Activated naive CD4-positive, alpha-beta T cell treated with anti-CD3 and anti-CD28 coated beads for 36 hours (primary cell): ENCODE results near the gene RAPGEF1. TPM values are rescaled to one million over a fixed set of nuclear protein-coding genes. Genes with fewer than 3 reads are reported as not detected.

Experiments used
- CTCF ChIA-PET: fragments of 350-600 bp; sonication (Branson Sonifier 250); formaldehyde crosslinking; loops from one replicate; lab custom pipeline; 2021; ENCODE audit warnings: antibody characterized with exemption; lab: Charles Lee
- DNase-seq: peaks from one replicate; pipeline ENCODE4 v3.0.0-alpha.2; 2020
- H3K27ac Mint-ChIP-seq: one replicate; pipeline ENCODE4 v1.8.0; 2021; ENCODE audit warnings: mild to moderate bottlenecking, mixed read lengths
- H3K27me3 Mint-ChIP-seq: one replicate; pipeline ENCODE4 v1.8.0; 2021; ENCODE audit warnings: low read depth, mixed read lengths
- H3K36me3 Mint-ChIP-seq: one replicate; pipeline ENCODE4 v1.8.0; 2021; ENCODE audit warnings: low read depth, mixed read lengths
- H3K4me1 Mint-ChIP-seq: one replicate; pipeline ENCODE4 v1.8.0; 2021; ENCODE audit warnings: low read depth, mixed read lengths
- H3K4me3 Mint-ChIP-seq: one replicate; pipeline ENCODE4 v1.8.0; 2021; ENCODE audit warnings: mild to moderate bottlenecking, moderate library complexity, mixed read lengths
- H3K9me3 Mint-ChIP-seq: one replicate; pipeline ENCODE4 v1.8.0; 2021; ENCODE audit warnings: mixed read lengths
- intact Hi-C: fragments of 100-400 bp; cut with micrococcal nuclease; formaldehyde crosslinking; loops from one replicate; pipeline ENCODE4 v1.15.1; 2023
- total RNA-seq, 2 experiments: library from RNA; stranded (reverse); gene quantifications; one replicate each; pipeline ENCODE4 v1.2.3, GENCODE V29; 2021

Gene RAPGEF1
- total RNA-seq, 2 experiments from 2014 or later, result 55.9 to 59.9 TPM

DNA sequence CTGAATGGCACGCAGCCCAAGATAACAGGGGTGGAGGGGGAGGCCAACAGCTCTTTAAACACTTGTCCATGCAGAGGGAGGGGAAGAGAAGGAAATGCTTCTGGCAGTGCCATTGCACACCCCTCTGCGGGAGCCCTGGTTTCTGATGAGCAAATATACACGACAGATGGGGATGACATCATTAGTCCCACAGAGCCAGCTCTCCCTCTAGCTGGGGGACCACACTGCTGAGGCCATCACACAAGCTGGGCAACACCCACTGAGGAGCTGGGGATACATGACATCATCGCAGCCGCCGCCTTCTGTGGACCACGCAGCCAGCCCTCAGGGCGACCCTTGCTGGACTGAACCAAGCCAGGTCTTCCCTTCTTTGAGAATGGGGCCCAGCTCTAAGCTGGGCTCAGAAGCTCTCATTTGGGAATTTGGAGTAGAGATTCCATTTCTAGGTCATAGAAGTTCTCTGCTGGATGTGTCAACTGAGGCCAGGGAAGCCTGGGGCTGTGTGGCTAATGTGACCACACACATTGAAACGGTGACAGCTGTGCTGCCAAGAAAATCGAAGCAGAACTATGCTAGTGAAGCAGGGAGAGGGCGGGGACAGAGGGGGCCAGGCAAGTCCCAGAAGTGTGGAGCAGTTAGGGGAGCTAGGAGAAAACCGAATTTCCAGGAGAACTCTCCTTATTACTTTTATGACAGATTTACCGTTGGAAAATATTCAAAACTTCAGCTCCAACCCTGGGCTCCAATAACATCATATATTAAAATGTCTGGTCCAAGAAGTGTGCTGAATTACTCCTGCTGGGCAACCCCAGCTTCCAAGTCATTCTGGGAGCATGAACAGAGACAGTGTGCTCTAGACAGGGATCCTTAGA is 115.0 kb downstream of the RAPGEF1 start:
- Mint-ChIP-seq H3K36me3 (peaks cover 13% of the 10 kb centered on the region), H3K4me3 (no peak overlapping the region), H3K9me3 (no peaks in the 10 kb centered on the region), H3K27ac (no peak overlapping the region), H3K27me3 (no peaks in the 10 kb centered on the region), H3K4me1 (peaks cover 6% of the 10 kb centered on the region)
- intact Hi-C loops, result no loop called here
- no peak for DNase-seq
- CTCF ChIA-PET, result interaction anchor here (0.8 to 1.3 kb wide), 3 partner anchors 33 to 616 kb away, joined by 3 read pairs; no protein-coding TSS in a partner anchor

DNA sequence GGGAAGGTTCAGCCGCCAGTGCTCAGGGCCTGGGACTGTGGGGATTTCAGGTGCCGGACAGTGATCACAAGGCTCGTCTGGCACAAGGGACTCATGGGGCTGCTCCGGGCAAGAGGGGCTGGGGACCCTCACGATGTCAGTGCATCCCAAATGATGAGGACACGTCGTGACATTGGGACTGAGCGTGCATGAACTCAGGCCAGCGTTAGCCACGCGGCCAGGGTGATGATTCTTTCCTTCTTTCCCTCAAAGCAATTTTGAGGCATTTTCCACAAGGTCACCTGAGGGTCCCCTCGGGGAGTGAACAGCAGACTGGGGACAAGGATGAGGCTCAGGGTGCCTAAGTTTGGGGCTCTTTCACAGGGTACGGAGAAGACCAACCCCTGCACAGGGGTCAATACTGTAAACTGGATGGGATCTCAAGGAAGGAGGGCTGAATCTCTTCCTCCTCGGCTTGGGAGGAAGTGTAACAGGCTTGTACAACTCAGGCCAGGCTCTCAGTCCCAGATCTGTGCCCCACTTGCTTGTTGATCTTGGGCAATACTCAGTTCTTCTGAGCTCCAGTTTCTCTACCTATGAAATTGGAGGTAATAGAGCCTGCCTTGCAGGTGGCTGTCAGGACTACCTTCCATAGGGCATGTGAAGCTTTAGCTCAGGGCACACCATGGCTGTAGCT is 116.1 kb downstream of the RAPGEF1 start:
- H3K36me3 Mint-ChIP-seq, result peaks cover 16% of the 10 kb centered on the region
- no peak overlapping the region for H3K27ac Mint-ChIP-seq
- intact Hi-C loops, result no loop called here
- H3K4me1 Mint-ChIP-seq, result peaks cover 6% of the 10 kb centered on the region
- H3K27me3 Mint-ChIP-seq, result no peaks in the 10 kb centered on the region
- CTCF ChIA-PET, result no interaction called here
- DNase-seq, result no peak
- H3K4me3 Mint-ChIP-seq, result no peak overlapping the region
- H3K9me3 Mint-ChIP-seq, result no peaks in the 10 kb centered on the region

DNA sequence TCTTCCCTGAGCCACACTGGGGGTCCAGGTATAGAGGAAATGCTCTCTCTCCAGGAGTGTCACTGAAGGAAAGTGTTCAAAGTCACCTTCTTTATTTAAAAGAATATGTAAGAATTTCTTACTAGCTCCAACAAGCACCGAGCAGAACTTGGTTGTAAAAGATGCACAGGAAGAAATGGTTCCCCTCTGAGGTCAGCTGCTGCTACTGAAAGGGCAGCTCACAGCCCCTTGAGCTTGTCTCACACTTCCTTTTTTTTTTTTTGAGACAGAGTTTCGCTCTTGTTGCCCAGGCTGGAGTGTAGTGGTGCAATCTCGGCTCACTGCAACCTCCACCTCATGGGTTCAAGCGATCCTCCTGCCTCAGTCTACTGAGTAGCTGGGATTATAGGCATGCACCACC is 117.4 kb downstream of the RAPGEF1 start:
- Mint-ChIP-seq H3K4me1 (peaks cover 3% of the 10 kb centered on the region), H3K27me3 (no peaks in the 10 kb centered on the region), H3K36me3 (peaks cover 17% of the 10 kb centered on the region), H3K9me3 (no peaks in the 10 kb centered on the region), H3K27ac (no peak overlapping the region), H3K4me3 (no peak overlapping the region)
- intact Hi-C loops, result no loop called here
- CTCF ChIA-PET, result interaction anchor here (1.3 kb wide), 1 partner anchor 12 kb away, joined by 4 read pairs; no protein-coding TSS in a partner anchor
- no peak for DNase-seq

DNA sequence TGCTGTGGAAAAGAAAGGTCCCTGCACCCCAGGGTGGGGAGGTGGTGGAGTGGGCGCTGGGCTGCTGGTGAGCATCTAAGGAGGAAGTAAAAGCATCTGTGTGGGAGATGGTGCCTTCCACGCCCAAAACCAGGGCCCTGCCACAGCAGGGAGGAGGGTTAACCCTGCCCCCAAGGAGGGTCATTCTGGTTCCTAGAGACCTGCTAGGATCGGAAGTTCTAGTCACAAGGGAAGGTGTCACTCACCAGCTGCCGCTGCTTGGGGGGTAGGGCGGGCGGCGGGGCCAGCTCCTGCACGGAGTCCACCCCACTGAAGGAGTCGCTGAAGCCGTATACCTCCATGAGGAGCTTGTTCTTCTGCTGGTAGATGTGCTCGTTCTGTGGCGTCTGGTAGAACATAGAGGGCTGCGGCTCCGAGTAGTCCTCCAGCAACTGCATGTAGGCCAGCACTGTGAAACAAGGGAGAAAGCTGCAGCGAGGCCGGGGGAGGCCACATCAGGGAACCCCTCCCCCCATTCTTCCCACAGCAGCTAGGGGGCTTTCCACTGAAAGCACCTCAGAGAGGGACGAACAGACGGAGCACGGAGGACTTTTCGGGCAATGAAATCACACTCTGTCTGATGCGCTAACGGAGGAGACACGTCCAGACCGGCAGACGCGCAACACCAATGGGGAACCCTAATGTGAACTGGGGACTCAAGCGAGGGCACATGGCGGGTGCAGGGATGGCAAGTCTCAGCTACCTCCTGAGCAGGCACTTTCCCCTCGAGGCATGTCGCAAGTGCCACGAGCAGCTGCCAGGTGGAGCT is 118.1 kb downstream of the RAPGEF1 start:
- no peaks in the 10 kb centered on the region for H3K27me3 Mint-ChIP-seq
- no peaks in the 10 kb centered on the region for H3K4me1 Mint-ChIP-seq
- H3K36me3 Mint-ChIP-seq, result peaks cover 17% of the 10 kb centered on the region
- no peak for DNase-seq
- intact Hi-C loops, result no loop called here
- H3K4me3 Mint-ChIP-seq, result no peak overlapping the region
- CTCF ChIA-PET, result interaction anchor here (1.3 kb wide), 1 partner anchor 11 kb away, joined by 4 read pairs; no protein-coding TSS in a partner anchor
- no peaks in the 10 kb centered on the region for H3K9me3 Mint-ChIP-seq
- H3K27ac Mint-ChIP-seq, result no peak overlapping the region

DNA sequence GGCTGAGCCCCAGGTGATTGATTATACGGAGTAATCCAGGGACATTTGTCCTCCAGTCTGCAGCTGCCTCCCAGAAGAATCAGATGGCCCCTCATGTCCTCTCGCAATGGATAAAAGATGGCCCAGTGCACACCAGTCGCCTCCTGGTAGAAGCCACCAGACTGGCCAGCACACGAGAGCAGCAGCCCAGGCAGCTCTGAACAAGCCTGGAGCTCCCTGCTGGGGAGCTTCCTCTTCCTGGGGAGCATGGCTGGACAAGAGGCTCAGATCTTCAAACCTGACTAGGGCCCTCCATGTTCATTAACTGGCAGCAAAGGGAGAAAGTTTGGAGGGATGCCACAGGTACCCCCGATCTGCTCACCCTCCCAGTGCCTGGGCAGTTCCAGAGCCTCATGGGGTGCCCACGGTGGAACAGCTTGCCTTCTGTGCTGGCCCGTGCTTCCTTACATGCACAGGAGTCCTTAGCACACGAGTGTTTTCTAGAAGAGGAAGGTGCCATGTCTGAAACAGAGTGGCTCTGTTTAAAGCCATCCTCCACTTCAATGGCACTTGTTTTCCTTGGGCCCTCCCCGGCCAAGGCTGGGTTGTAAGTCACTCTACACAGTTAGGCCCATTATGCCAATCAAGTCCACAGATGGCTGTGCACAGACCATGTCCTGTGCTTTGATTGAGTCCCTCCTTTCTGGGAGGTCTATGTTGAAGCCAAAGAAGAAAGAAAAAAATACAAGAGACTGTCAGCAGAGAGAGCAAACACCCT is 118.9 kb downstream of the RAPGEF1 start:
- Mint-ChIP-seq H3K36me3 (peaks cover 21% of the 10 kb centered on the region), H3K4me3 (no peak overlapping the region), H3K27ac (no peak overlapping the region), H3K9me3 (no peaks in the 10 kb centered on the region), H3K4me1 (no peaks in the 10 kb centered on the region), H3K27me3 (no peaks in the 10 kb centered on the region)
- intact Hi-C loops, result no loop called here
- CTCF ChIA-PET, result no interaction called here
- DNase-seq, result no peak

DNA sequence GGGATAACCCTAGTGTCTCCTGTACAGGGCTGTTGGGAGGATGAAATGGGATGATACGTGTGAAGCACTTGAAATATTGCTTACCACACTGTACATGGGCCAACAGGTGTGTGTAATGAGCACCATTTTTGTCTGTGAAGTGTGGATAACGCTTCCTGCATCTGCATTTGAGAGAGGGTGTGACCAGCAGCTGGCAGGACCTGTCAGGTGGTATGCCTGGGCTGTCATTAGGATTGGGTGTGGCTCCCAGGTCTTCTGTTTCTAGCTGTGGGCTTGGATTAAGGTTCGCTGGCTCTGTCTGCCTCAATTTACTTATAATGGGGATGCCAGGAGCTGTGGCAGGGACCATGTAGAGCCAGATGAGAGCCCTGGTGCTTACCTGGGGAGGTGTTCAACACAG is 120.2 kb downstream of the RAPGEF1 start:
- Mint-ChIP-seq H3K9me3 (no peaks in the 10 kb centered on the region), H3K36me3 (peaks cover 20% of the 10 kb centered on the region), H3K4me3 (no peak overlapping the region), H3K27me3 (no peaks in the 10 kb centered on the region), H3K4me1 (no peaks in the 10 kb centered on the region), H3K27ac (no peak overlapping the region)
- no peak for DNase-seq
- CTCF ChIA-PET, result interaction anchor here (0.7 kb wide), 1 partner anchor 16 kb away, joined by 3 read pairs; no protein-coding TSS in a partner anchor
- intact Hi-C loops, result no loop called here

DNA sequence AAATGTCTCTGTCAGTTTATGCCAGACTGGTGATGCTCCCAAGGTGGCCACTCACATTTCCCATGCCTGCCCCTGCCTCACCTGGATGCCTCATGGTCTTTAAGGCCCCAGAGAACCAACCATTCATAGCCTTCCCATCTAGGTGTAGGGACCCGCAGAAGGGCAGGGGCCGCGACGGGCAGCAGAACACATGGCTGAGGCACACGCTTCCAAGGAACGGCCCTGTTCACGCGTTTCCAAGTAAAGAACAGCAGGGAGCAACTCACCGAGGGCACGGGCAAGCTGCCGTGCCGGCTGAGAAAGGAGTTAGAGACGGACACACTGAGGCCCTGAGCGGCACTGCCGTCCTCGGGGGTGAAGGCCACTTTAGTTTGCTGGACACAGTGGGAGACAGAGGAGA is 121.1 kb downstream of the RAPGEF1 start:
- CTCF ChIA-PET, result no interaction called here
- Mint-ChIP-seq H3K9me3 (no peaks in the 10 kb centered on the region), H3K27me3 (no peaks in the 10 kb centered on the region), H3K27ac (no peak overlapping the region), H3K4me3 (no peak overlapping the region), H3K36me3 (peaks cover 20% of the 10 kb centered on the region), H3K4me1 (no peaks in the 10 kb centered on the region)
- DNase-seq, result no peak
- intact Hi-C loops, result no loop called here

DNA sequence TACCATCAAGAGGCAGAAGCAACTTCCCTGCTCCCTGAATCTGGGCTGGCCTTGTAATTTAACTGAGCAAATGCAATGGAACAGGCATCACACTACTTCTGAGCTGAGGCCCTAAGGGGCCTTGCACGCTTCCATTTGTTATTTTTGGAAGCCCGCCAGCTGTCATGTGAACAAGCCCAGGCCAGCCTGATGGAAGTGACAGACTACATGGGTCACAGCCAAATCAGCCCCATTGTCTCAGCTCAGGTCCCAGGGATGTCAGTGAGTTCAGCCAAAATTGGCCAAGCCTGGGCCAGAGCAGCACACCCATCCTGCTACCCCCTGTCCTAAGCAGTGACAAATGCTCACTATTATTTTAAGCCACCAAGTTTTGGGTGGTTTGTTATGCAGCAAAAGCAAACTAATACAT is 121.8 kb downstream of the RAPGEF1 start:
- Mint-ChIP-seq H3K36me3 (peaks cover 20% of the 10 kb centered on the region), H3K27ac (peak overlapping the region; percentile 9), H3K4me3 (no peak overlapping the region), H3K9me3 (no peaks in the 10 kb centered on the region), H3K4me1 (no peaks in the 10 kb centered on the region), H3K27me3 (no peaks in the 10 kb centered on the region)
- CTCF ChIA-PET, result no interaction called here
- intact Hi-C loops, result no loop called here
- no peak for DNase-seq

DNA sequence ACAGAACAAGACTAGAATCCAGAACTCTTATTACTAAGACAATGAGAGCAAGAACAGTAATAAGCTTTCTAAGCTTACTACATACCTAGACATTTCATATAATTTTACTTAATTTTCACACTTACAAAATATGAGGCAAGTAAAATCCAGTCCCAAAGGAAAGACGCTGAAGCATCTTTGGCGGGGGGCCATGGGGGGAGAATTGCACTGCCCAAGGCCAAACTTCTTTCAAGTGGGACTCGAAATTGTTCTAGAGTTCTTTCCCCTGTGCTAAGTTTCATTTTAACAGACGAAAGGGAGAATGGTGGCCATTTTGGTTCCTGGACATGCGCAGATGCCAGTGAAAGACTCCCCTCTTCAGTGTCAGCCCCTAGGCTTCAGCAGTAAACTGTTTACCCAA is 122.3 kb downstream of the RAPGEF1 start:
- Mint-ChIP-seq H3K4me1 (no peaks in the 10 kb centered on the region), H3K9me3 (no peaks in the 10 kb centered on the region), H3K4me3 (no peak overlapping the region), H3K36me3 (peaks cover 20% of the 10 kb centered on the region), H3K27ac (no peak overlapping the region), H3K27me3 (no peaks in the 10 kb centered on the region)
- no peak for DNase-seq
- CTCF ChIA-PET, result no interaction called here
- intact Hi-C loops, result no loop called here

DNA sequence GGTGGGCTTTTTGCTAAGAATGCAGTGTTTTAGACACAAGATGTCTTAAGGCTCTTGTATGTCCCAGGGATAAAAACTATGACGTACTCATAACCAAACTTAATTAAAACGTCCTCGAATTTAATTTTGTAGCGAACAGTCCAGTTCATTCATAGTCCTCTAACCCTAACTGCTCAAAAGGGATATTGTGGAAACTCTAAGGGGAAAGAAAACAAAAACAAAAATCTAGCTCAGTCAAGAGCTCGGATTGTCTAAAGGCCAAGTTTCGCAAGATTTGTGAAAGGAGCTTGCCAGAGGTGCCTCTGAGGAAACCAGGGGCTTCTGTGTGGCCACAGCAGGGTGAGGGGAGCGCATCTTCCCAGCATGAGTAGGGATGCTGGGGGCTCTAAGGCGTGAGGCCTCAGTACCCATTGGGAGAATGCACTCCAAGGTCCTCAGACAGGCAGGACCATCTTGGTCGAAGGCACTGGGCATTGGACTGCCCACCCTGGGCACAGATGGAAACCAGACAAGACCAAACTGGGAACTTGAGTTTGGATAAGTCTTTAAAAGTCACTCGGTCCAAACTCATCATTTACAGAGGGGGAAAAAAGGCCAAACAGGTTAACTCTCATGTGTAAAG is 122.8 kb downstream of the RAPGEF1 start:
- H3K27me3 Mint-ChIP-seq, result no peaks in the 10 kb centered on the region
- no peak overlapping the region for H3K4me3 Mint-ChIP-seq
- H3K9me3 Mint-ChIP-seq, result no peaks in the 10 kb centered on the region
- CTCF ChIA-PET, result no interaction called here
- intact Hi-C loops, result no loop called here
- H3K4me1 Mint-ChIP-seq, result no peaks in the 10 kb centered on the region
- peaks cover 20% of the 10 kb centered on the region for H3K36me3 Mint-ChIP-seq
- DNase-seq, result no peak
- no peak overlapping the region for H3K27ac Mint-ChIP-seq

DNA sequence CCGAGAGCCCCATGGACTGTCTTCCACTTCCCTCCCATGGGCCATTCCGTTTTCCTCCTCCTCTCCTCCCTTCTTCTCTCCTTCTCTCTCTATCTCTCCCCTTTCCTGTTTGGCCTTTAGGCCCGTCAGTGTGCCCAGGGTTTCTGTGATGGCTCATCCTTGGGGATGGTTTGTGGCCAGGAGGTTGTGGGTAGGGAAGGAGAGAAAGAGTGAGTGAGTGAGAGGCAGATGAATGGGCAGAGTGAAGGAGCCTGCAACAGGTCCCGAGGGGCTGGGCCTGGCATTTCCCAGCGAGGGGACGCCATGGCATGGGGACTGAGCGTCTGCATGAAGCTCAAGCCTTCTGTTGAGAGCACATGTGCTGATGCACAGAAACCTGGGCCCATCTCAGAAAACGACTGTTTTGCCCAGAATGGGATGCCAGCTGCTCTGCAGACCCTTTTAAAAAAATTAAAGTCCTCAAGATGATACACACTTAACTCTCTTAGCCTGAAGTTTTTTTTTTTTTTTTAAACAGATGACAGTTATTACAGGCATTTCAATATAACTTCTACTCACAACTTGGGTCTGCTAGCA is 125.4 kb downstream of the RAPGEF1 start:
- Mint-ChIP-seq H3K27me3 (no peaks in the 10 kb centered on the region), H3K27ac (no peak overlapping the region), H3K4me3 (no peak overlapping the region), H3K4me1 (no peaks in the 10 kb centered on the region), H3K9me3 (no peaks in the 10 kb centered on the region), H3K36me3 (peaks cover 16% of the 10 kb centered on the region)
- intact Hi-C loops, result no loop called here
- DNase-seq, result no peak
- CTCF ChIA-PET, result interaction anchor here (0.5 kb wide), 1 partner anchor 141 kb away, joined by 4 read pairs; no protein-coding TSS in a partner anchor
